PC-9 (cell line): Measurements from ENCODE around the gene FAM53C.

Experiments used
- CTCF ChIP-seq: fragments of 200-600 bp; sonication (generic); conservative IDR thresholded peaks from 2 replicates; pipeline ENCODE4 v1.6.1; 2017; ENCODE audit warnings: mixed run types, antibody characterized with exemption, mild to moderate bottlenecking, moderate library complexity
- EZH2 ChIP-seq: fragments of 200-600 bp; sonication (generic); IDR thresholded peaks from 2 replicates; pipeline ENCODE4 v1.8.0; 2017; ENCODE audit warnings: antibody characterized with exemption, low read depth

DNA sequence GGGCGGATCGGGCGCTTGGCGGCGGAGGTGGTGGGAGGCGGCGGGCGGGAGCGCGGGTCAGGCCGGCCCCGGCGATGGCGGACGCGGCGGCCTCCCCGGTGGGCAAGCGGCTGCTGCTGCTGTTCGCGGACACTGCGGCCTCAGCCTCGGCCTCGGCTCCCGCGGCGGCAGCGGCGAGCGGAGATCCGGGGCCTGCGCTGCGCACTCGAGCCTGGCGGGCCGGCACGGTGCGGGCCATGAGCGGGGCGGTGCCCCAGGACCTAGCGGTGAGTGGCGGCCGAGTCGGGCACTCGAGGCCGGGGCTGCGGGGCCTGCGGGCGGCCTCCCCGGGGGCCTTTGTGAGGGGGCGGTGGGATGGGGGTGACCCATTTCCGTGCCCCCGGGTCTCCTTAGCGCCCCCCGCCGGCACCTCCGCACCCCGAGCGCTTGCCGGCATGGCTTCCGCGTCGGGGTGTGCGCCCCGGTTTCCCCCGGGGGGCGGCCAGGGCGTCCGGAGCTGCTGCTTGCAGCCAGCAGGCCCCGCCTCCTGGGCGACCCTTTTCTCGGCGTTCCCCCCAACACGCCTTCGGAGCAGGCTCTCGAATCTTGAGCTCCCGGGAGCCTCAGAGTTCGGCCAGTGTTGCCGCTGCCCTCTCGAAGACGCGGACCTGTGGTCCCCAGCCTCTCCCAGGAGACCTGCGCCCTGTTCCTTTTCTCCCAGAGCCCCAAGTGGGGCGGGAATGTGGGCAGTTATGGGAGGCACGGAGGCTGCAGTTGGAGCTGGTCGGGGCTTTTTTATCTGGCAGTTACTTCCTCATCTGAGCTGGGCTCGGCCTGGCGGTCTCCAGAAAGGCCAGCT, 14.9 kb downstream of the FAM53C start:
- peak; percentile 47; the same call in 1 of the 2 replicates for TF ChIP-seq CTCF
- TF ChIP-seq EZH2 = no peak
